SK-N-SH (cell line): Measurements from ENCODE around the gene PRKCA. TPM values are rescaled to one million over a fixed set of nuclear protein-coding genes. Genes with fewer than 3 reads are reported as not detected.
A peak's percentile ranks its signal among the peaks of the same experiment; 100 is the strongest.

Experiments used
- CTCF ChIA-PET: fragments of 300-600, 350-600 bp; formaldehyde crosslinking; extraction: SDS; loops from one replicate; lab custom pipeline; 2021; lab: Yijun Ruan, JAX
- POLR2A ChIA-PET: fragments of 350-600 bp; sonication (Branson Sonifier 250); formaldehyde crosslinking; extraction: SDS; loops from one replicate; lab custom pipeline; 2020; ENCODE audit warnings: antibody characterized with exemption, inconsistent platforms; lab: Yijun Ruan, JAX
- DNase-seq: peaks from one replicate; pipeline ENCODE4 v3.0.0; 2012
- H2AFZ ChIP-seq: fragments of 200-600 bp; sonication (generic); 2 replicates; pipeline ENCODE4 v1.8.1; 2016; ENCODE audit warnings: antibody characterized with exemption, mild to moderate bottlenecking, low read depth
- H3F3A ChIP-seq: fragments of 200-600 bp; sonication (generic); replicated peaks from 2 replicates; pipeline ENCODE3; 2016; ENCODE audit warnings: antibody characterized with exemption, mild to moderate bottlenecking; ENCODE audit not compliant: insufficient read depth
- H3K27ac ChIP-seq, 2 experiments: fragments of 200-500 bp in 1 of 2; fragments of 200-600 bp in 1 of 2; sonication (Bioruptor generic) in 1 of 2; sonication (generic), shearing (Covaris generic) in 1 of 2; 2 replicates each; pipeline versions ENCODE4 v1.5.1 to v1.6.1; 2014 to 2016; ENCODE audit warnings: low read depth in 2 of 2, inconsistent platforms in 1 of 2, low read length in 1 of 2, mild to moderate bottlenecking in 1 of 2, mixed read lengths in 1 of 2
- H3K27me3 ChIP-seq: fragments of 200-600 bp; sonication (generic), shearing (Covaris generic); 2 replicates; pipeline ENCODE4 v1.6.1; 2016; ENCODE audit warnings: mixed run types; ENCODE audit not compliant: insufficient read depth
- H3K36me3 ChIP-seq, 2 experiments: fragments of 200-500 bp in 1 of 2; fragments of 200-600 bp in 1 of 2; sonication (Bioruptor generic) in 1 of 2; sonication (generic) in 1 of 2; replicated peaks in 1 of 2; 2 replicates each; pipeline versions ENCODE3 to v1.5.1; 2014 to 2016; ENCODE audit warnings: low read length in 1 of 2, mild to moderate bottlenecking in 1 of 2; ENCODE audit not compliant: insufficient read depth in 2 of 2, control insufficient read depth in 1 of 2
- H3K4me1 ChIP-seq, 2 experiments: fragments of 200-500 bp in 1 of 2; fragments of 200-600 bp in 1 of 2; sonication (Bioruptor generic) in 1 of 2; sonication (generic), shearing (Covaris generic) in 1 of 2; 2 replicates each; pipeline versions ENCODE4 v1.5.1 to v1.6.1; 2014 to 2016; ENCODE audit warnings: low read depth in 1 of 2, low read length in 1 of 2, mixed run types in 1 of 2; ENCODE audit not compliant: insufficient read depth in 2 of 2, control insufficient read depth in 1 of 2
- H3K4me2 ChIP-seq: fragments of 200-600 bp; sonication (generic), shearing (Covaris generic); 2 replicates; pipeline ENCODE4 v1.6.1; 2017; ENCODE audit warnings: mixed run types
- H3K4me3 ChIP-seq, 2 experiments: fragments of 200-500 bp in 1 of 2; fragments of 200-600 bp in 1 of 2; sonication (Bioruptor generic) in 1 of 2; sonication (generic), shearing (Covaris generic) in 1 of 2; 2 replicates each; pipeline versions ENCODE4 v1.5.1 to v1.8.1; 2014 to 2016; ENCODE audit warnings: low read depth in 2 of 2, inconsistent platforms in 1 of 2, low read length in 1 of 2, mild to moderate bottlenecking in 1 of 2, mixed read lengths in 1 of 2, moderate library complexity in 1 of 2
- H3K79me2 ChIP-seq: fragments of 200-600 bp; sonication (generic); 2 replicates; pipeline ENCODE4 v1.8.1; 2017; ENCODE audit warnings: mild to moderate bottlenecking; ENCODE audit not compliant: insufficient read depth
- H3K9ac ChIP-seq: fragments of 200-600 bp; sonication (generic); 2 replicates; pipeline ENCODE4 v1.6.1; 2017; ENCODE audit warnings: mixed run types
- H3K9me2 ChIP-seq: fragments of 200-600 bp; sonication (generic); 2 replicates; pipeline ENCODE4 v1.6.1; 2017; ENCODE audit warnings: mixed run types
- H3K9me3 ChIP-seq: fragments of 200-600 bp; sonication (generic); 2 replicates; pipeline ENCODE4 v1.6.1; 2017; ENCODE audit warnings: mixed run types, mild to moderate bottlenecking, moderate library complexity
- H4K20me1 ChIP-seq: fragments of 200-600 bp; sonication (generic); 2 replicates; pipeline ENCODE4 v1.6.1; 2017; ENCODE audit warnings: mild to moderate bottlenecking, mixed run types; ENCODE audit not compliant: insufficient read depth
- CTCF ChIP-seq: fragments of 200-600 bp; sonication (generic); IDR thresholded peaks from 2 replicates; pipeline ENCODE4 v1.6.1; 2017; ENCODE audit warnings: antibody characterized with exemption, mild to moderate bottlenecking, moderate library complexity
- GATA2 ChIP-seq: sonication (generic); formaldehyde crosslinking; IDR thresholded peaks from 2 replicates; pipeline ENCODE4 v1.5.0; 2020; ENCODE audit warnings: mild to moderate bottlenecking, missing genetic modification reagents
- MXI1 ChIP-seq: IDR thresholded peaks from 2 replicates; pipeline ENCODE4 v1.6.1; 2012; ENCODE audit warnings: mild to moderate bottlenecking, low read depth, low read length, improper control_type of control experiment
- NRF1 ChIP-seq: IDR thresholded peaks from 2 replicates; pipeline ENCODE4 v1.6.1; 2012; ENCODE audit warnings: low read depth, mild to moderate bottlenecking, low read length
- RCOR1 ChIP-seq: fragments of 150-350 bp; IDR thresholded peaks from 2 replicates; pipeline ENCODE4 v1.6.1; 2017; ENCODE audit warnings: antibody characterized with exemption, low read length
- TAF1 ChIP-seq: IDR thresholded peaks from 2 replicates; pipeline ENCODE4 v1.6.1; 2012; ENCODE audit warnings: low read depth, mild to moderate bottlenecking, low read length, moderate library complexity, borderline replicate concordance
- TEAD4 ChIP-seq: IDR thresholded peaks from 2 replicates; pipeline ENCODE4 v1.4.0; 2012; ENCODE audit warnings: mild to moderate bottlenecking, borderline replicate concordance; ENCODE audit not compliant: insufficient read depth
- WGBS: methylation state at CpG from one replicate; pipeline ENCODE4 v1.1.6; 2017; ENCODE audit warnings: low lambda C conversion rate; 5-methylcytosine and 5-hydroxymethylcytosine counted together
- polyA plus RNA-seq, 3 experiments: library from polyadenylated mRNA; depleted of rRNA; stranded (reverse); fragments of >200 nt; gene quantifications; 2 replicates each; pipeline ENCODE4 v1.2.3, GENCODE V29; 2012
- TF ChIP-seq, protein P1 (sequence below): fragments of 150-350 bp; IDR thresholded peaks from 2 replicates; pipeline ENCODE4 v1.6.1; 2016; ENCODE audit warnings: mild to moderate bottlenecking, low read depth, low read length
- TF ChIP-seq, protein P2 (sequence below): IDR thresholded peaks from 2 replicates; pipeline ENCODE4 v1.6.1; 2012; ENCODE audit warnings: mild to moderate bottlenecking, low read depth, low read length, moderate library complexity

The PRKCA gene
- polyA plus RNA-seq, 1 of the 3 experiments (the other 2 are of a cell fraction): 108 TPM

GRCh38 chr17:66847704-66848103 is 545.3 kb downstream of the PRKCA start:
- H3K9me2 ChIP-seq: no peaks in the 10 kb centered on the region
- no peak overlapping the region for H3K4me3 ChIP-seq
- H2AFZ ChIP-seq: no peak overlapping the region
- no peak for TF ChIP-seq CTCF
- TF ChIP-seq, protein P1, sequence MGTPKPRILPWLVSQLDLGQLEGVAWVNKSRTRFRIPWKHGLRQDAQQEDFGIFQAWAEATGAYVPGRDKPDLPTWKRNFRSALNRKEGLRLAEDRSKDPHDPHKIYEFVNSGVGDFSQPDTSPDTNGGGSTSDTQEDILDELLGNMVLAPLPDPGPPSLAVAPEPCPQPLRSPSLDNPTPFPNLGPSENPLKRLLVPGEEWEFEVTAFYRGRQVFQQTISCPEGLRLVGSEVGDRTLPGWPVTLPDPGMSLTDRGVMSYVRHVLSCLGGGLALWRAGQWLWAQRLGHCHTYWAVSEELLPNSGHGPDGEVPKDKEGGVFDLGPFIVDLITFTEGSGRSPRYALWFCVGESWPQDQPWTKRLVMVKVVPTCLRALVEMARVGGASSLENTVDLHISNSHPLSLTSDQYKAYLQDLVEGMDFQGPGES: no peak
- TF ChIP-seq, protein P2, sequence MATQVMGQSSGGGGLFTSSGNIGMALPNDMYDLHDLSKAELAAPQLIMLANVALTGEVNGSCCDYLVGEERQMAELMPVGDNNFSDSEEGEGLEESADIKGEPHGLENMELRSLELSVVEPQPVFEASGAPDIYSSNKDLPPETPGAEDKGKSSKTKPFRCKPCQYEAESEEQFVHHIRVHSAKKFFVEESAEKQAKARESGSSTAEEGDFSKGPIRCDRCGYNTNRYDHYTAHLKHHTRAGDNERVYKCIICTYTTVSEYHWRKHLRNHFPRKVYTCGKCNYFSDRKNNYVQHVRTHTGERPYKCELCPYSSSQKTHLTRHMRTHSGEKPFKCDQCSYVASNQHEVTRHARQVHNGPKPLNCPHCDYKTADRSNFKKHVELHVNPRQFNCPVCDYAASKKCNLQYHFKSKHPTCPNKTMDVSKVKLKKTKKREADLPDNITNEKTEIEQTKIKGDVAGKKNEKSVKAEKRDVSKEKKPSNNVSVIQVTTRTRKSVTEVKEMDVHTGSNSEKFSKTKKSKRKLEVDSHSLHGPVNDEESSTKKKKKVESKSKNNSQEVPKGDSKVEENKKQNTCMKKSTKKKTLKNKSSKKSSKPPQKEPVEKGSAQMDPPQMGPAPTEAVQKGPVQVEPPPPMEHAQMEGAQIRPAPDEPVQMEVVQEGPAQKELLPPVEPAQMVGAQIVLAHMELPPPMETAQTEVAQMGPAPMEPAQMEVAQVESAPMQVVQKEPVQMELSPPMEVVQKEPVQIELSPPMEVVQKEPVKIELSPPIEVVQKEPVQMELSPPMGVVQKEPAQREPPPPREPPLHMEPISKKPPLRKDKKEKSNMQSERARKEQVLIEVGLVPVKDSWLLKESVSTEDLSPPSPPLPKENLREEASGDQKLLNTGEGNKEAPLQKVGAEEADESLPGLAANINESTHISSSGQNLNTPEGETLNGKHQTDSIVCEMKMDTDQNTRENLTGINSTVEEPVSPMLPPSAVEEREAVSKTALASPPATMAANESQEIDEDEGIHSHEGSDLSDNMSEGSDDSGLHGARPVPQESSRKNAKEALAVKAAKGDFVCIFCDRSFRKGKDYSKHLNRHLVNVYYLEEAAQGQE: peak; percentile 85
- TF ChIP-seq TEAD4: no peak
- no peak for TF ChIP-seq MXI1
- TF ChIP-seq TAF1: no peak
- TF ChIP-seq NRF1: no peak
- no peak for TF ChIP-seq GATA2 (CRISPR knock-in tag)
- no peak overlapping the region for H3K27ac ChIP-seq
- H3K9ac ChIP-seq: no peak overlapping the region
- H4K20me1 ChIP-seq: no peaks in the 10 kb centered on the region
- WGBS: 25% methylated on average over 3 of the region's 3 CpGs
- POLR2A ChIA-PET: no interaction called here
- CTCF ChIA-PET: no interaction called here
- no peaks in the 10 kb centered on the region for H3K36me3 ChIP-seq
- no peak for DNase-seq
- H3K27me3 ChIP-seq: no peaks in the 10 kb centered on the region; the same call in 1 of the 2 replicates
- H3K79me2 ChIP-seq: no peaks in the 10 kb centered on the region
- H3F3A ChIP-seq: no peaks in the 10 kb centered on the region
- H3K4me1 ChIP-seq: no peaks in the 10 kb centered on the region; a peak in 1 of 4 replicates
- no peaks in the 10 kb centered on the region for H3K9me3 ChIP-seq
- no peak overlapping the region for H3K4me2 ChIP-seq

GRCh38 chr17:66848496-66848895 is 546.1 kb downstream of the PRKCA start:
- no peaks in the 10 kb centered on the region for H3K36me3 ChIP-seq
- WGBS: 57% methylated on average over 4 of the region's 6 CpGs
- no peak overlapping the region for H3K4me3 ChIP-seq
- no peak for DNase-seq
- H3K27me3 ChIP-seq: peaks cover 4% of the 10 kb centered on the region; the same call in 1 of the 2 replicates
- H3K79me2 ChIP-seq: no peaks in the 10 kb centered on the region
- no peak for TF ChIP-seq RCOR1
- H2AFZ ChIP-seq: no peak overlapping the region
- CTCF ChIA-PET: no interaction called here
- H4K20me1 ChIP-seq: no peaks in the 10 kb centered on the region
- no peak overlapping the region for H3K27ac ChIP-seq
- POLR2A ChIA-PET: no interaction called here
- H3K4me1 ChIP-seq: no peaks in the 10 kb centered on the region; a peak in 1 of 4 replicates
- H3K4me2 ChIP-seq: no peak overlapping the region
- H3K9me2 ChIP-seq: no peaks in the 10 kb centered on the region
- no peak overlapping the region for H3K9ac ChIP-seq
- no peaks in the 10 kb centered on the region; the same call in 1 of the 2 replicates for H3K9me3 ChIP-seq
- no peaks in the 10 kb centered on the region for H3F3A ChIP-seq
